SW480 (cell line): ENCODE measurements around the gene ACTG1.

Experiments used
- DNase-seq: peaks from one replicate; pipeline ENCODE4 v3.0.0-alpha.2; 2016; ENCODE audit warnings: low spot score

ACTG1 gene

GRCh38 chr17:81462506-81463125 is 50.0 kb downstream of the ACTG1 start:
- no peak for DNase-seq

- no peak for DNase-seq
Observed at GRCh38 chr17:81461607-81462500, 50.7 kb downstream of the ACTG1 start.

- peak; percentile 7 for DNase-seq
Observed at GRCh38 chr17:81460856-81461460, 51.6 kb downstream of the ACTG1 start.
